Parathyroid adenoma (tissue), 2 donors: ENCODE results near the gene EFNA3.

Source experiments
- H2AFZ ChIP-seq: fragments of 300-600 bp; sonication (generic); one replicate; pipeline ENCODE4 v1.7.0; 2017; ENCODE audit warnings: antibody characterized with exemption, mild to moderate bottlenecking
- H3K27ac ChIP-seq: fragments of 300-600 bp; sonication (generic); one replicate; pipeline ENCODE4 v1.7.0; 2017
- H3K27me3 ChIP-seq: fragments of 300-600 bp; sonication (generic); one replicate; pipeline ENCODE4 v1.7.0; 2017; ENCODE audit warnings: low read length; ENCODE audit not compliant: control insufficient read depth, insufficient read depth
- H3K36me3 ChIP-seq: fragments of 300-600 bp; sonication (generic); one replicate; pipeline ENCODE4 v1.7.0; 2017; ENCODE audit warnings: low read length; ENCODE audit not compliant: control insufficient read depth, insufficient read depth
- H3K4me1 ChIP-seq: fragments of 300-600 bp; sonication (generic); one replicate; pipeline ENCODE4 v1.7.0; 2017; ENCODE audit warnings: control low read depth
- H3K4me2 ChIP-seq: fragments of 300-600 bp; sonication (generic); one replicate; pipeline ENCODE4 v1.7.0; 2017; ENCODE audit warnings: low read length
- H3K4me3 ChIP-seq: fragments of 300-600 bp; sonication (generic); one replicate; pipeline ENCODE4 v1.7.0; 2017; ENCODE audit warnings: low read depth, low read length
- H3K79me2 ChIP-seq: fragments of 300-600 bp; sonication (generic); one replicate; pipeline ENCODE4 v1.7.0; 2017; ENCODE audit warnings: control low read depth
- H3K9ac ChIP-seq: fragments of 300-600 bp; sonication (generic); one replicate; pipeline ENCODE4 v1.7.0; 2017; ENCODE audit warnings: mild to moderate bottlenecking
- H3K9me3 ChIP-seq: fragments of 300-600 bp; sonication (generic); one replicate; pipeline ENCODE4 v1.7.0; 2017; ENCODE audit warnings: low read length; ENCODE audit not compliant: control insufficient read depth
- TF ChIP-seq, protein P1 (sequence below): fragments of 300-600 bp; sonication (generic); IDR thresholded peaks from one replicate; pipeline ENCODE4 v1.7.0; 2017; ENCODE audit warnings: antibody characterized with exemption, mild to moderate bottlenecking
- donor health status: primary hyperparathyroidism.

Gene EFNA3

DNA sequence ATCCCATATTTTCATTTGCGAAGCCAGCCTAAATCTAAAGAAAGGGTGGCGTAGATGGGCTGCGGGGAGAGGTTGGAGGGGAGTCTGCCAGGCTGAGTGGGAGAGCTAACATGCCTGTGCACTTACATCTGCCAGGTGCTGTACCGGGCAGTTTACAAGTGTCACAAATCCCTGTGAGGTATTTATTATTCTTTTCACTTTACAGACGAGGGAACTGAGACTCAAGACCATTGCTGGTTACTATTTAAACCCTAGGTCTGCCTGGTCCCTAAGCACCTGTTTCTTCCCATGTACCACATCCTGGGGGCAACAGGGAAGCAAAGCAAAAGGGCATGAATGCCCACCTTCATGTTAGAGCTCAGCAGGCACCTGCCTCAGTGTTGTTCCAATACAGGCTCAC is 29.7 kb downstream of the EFNA3 start:
- no peaks in the 10 kb centered on the region for H3K4me1 ChIP-seq
- H3K9me3 ChIP-seq: no peaks in the 10 kb centered on the region
- no peaks in the 10 kb centered on the region for H3K79me2 ChIP-seq
- no peaks in the 10 kb centered on the region for H3K27me3 ChIP-seq
- no peak overlapping the region for H2AFZ ChIP-seq
- TF ChIP-seq, protein P1, sequence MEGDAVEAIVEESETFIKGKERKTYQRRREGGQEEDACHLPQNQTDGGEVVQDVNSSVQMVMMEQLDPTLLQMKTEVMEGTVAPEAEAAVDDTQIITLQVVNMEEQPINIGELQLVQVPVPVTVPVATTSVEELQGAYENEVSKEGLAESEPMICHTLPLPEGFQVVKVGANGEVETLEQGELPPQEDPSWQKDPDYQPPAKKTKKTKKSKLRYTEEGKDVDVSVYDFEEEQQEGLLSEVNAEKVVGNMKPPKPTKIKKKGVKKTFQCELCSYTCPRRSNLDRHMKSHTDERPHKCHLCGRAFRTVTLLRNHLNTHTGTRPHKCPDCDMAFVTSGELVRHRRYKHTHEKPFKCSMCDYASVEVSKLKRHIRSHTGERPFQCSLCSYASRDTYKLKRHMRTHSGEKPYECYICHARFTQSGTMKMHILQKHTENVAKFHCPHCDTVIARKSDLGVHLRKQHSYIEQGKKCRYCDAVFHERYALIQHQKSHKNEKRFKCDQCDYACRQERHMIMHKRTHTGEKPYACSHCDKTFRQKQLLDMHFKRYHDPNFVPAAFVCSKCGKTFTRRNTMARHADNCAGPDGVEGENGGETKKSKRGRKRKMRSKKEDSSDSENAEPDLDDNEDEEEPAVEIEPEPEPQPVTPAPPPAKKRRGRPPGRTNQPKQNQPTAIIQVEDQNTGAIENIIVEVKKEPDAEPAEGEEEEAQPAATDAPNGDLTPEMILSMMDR: no peak
- no peaks in the 10 kb centered on the region for H3K36me3 ChIP-seq
- H3K4me2 ChIP-seq: no peak overlapping the region
- H3K4me3 ChIP-seq: no peak overlapping the region
- H3K9ac ChIP-seq: no peak overlapping the region
- H3K27ac ChIP-seq: no peak overlapping the region

DNA sequence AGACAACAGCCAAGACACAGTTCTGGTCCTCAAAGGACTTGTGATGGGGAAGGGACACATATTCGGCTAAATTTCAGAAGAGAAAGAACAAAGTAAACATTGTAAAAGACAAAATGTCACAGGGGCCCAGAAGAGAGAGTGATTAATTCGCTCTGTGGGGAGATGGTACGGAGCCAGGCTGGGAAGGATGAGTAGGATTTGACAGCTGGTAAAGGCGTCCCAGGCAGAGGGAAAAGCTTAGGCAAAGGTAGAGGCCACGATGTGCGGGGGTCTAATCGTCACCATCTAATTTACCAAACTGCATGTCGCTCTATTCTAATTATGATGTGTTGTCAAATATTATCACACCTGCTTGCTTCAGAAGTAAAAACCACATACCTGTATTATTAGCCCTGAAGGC is 31.7 kb downstream of the EFNA3 start:
- Histone ChIP-seq H3K36me3 (no peaks in the 10 kb centered on the region), H3K9ac (no peak overlapping the region), H2AFZ (no peak overlapping the region), H3K27me3 (no peaks in the 10 kb centered on the region), H3K9me3 (no peaks in the 10 kb centered on the region), H3K27ac (no peak overlapping the region), H3K4me1 (no peaks in the 10 kb centered on the region), H3K4me2 (no peak overlapping the region), H3K4me3 (no peak overlapping the region), H3K79me2 (no peaks in the 10 kb centered on the region)
- TF ChIP-seq, protein P1: no peak

DNA sequence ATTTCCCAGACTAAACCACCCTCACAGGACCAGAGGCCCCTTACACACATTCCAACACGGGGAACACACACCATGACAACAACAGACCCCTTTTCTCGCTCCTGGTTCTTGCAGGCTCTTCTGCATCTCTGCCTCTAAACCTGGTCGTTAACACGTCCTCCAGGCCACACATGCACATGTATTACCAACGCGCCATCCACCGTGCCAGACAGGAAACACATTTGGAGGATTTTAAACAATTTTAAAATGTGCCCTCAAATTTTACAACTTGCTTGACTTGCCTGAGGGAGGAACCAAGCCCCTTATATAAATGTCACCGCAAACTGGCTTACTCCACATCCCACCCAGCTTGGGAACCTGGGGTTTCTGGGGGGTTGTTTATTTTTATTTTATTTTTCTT is 32.2 kb downstream of the EFNA3 start:
- Histone ChIP-seq H3K4me3 (no peak overlapping the region), H3K27me3 (no peaks in the 10 kb centered on the region), H3K9ac (no peak overlapping the region), H3K4me2 (no peak overlapping the region), H3K4me1 (no peaks in the 10 kb centered on the region), H3K9me3 (no peaks in the 10 kb centered on the region), H3K36me3 (no peaks in the 10 kb centered on the region), H2AFZ (no peak overlapping the region), H3K79me2 (no peaks in the 10 kb centered on the region), H3K27ac (no peak overlapping the region)
- TF ChIP-seq, protein P1: no peak

DNA sequence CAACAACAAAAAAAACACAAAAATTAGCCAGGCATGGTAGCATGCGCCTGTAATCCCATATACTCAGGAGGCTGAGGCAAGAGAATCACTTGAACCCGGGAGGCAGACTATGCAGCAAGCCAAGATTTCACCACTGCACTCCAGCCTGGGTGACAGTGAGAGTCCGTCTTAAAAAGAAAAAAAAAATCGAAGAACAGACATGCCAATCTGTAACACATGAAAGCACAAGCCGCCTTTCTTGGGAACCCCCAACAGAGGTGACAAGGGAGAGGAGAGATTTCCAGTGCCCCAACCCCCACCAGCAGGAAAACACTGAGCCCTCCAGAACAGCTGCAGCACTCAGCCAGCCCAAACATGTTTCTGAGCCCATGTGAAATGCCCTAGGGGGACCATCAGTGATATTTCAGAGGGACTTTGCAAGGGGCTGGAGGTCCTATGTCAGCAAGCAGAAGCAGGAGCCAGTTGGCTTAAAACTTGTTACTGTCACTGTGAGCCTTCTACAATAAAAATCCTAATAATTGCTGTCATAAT is 34.9 kb downstream of the EFNA3 start:
- Histone ChIP-seq H3K9me3 (no peaks in the 10 kb centered on the region), H2AFZ (no peak overlapping the region), H3K9ac (no peak overlapping the region), H3K4me2 (no peak overlapping the region), H3K27me3 (no peaks in the 10 kb centered on the region), H3K36me3 (no peaks in the 10 kb centered on the region), H3K79me2 (no peaks in the 10 kb centered on the region), H3K4me1 (no peaks in the 10 kb centered on the region), H3K27ac (no peak overlapping the region), H3K4me3 (no peak overlapping the region)
- TF ChIP-seq, protein P1: no peak

DNA sequence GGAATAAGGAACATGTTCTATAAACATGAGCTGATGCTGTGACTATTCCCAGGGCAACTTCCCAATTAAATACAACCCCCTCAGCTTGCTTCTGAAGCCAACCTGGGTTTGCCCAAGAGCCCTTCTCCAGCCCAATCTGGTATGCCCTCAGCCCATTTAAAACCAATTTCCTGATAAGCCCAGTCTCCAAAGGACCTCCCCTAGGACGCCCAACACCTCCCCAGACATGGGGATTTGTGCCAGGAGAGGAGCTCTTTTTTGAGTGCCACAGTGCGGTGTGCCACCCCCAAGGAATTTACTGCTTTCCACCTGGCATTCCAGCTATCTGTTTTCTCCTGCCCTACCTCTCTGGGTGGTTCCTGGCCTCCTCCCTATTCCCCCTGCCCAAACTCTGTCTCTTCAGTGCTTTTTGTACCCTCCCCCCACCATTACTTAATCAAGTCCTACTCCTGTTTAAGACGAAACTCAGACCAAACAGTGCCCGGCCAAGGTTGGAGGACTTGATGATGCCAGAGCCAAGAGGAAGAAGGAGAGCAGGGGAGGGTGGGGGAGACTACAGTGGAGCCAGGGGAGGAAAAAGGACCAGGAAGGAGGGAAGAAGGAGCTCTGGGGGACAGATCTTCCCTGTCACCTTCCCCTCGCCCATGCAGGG is 37.6 kb downstream of the EFNA3 start:
- Histone ChIP-seq H3K27ac (no peak overlapping the region), H3K4me1 (no peaks in the 10 kb centered on the region), H3K4me3 (no peak overlapping the region), H3K36me3 (no peaks in the 10 kb centered on the region), H3K79me2 (no peaks in the 10 kb centered on the region), H3K27me3 (no peaks in the 10 kb centered on the region), H2AFZ (no peak overlapping the region), H3K9ac (no peak overlapping the region), H3K9me3 (no peaks in the 10 kb centered on the region), H3K4me2 (no peak overlapping the region)
- TF ChIP-seq, protein P1: no peak
